NCI-H69 (cell line): ENCODE results near the gene TTLL5.
A peak's percentile ranks its signal among the peaks of the same experiment; 100 is the strongest.
"Not testable (repeated sequence)": the region's sequence is repeated elsewhere in the genome, so short reads cannot be mapped to it uniquely, and the experiment has no call there.

Experiments
- DNase-seq: peaks from one replicate; lab custom pipeline; 2025; lab: John Stamatoyannopoulos, UW

The TTLL5 gene

DNA sequence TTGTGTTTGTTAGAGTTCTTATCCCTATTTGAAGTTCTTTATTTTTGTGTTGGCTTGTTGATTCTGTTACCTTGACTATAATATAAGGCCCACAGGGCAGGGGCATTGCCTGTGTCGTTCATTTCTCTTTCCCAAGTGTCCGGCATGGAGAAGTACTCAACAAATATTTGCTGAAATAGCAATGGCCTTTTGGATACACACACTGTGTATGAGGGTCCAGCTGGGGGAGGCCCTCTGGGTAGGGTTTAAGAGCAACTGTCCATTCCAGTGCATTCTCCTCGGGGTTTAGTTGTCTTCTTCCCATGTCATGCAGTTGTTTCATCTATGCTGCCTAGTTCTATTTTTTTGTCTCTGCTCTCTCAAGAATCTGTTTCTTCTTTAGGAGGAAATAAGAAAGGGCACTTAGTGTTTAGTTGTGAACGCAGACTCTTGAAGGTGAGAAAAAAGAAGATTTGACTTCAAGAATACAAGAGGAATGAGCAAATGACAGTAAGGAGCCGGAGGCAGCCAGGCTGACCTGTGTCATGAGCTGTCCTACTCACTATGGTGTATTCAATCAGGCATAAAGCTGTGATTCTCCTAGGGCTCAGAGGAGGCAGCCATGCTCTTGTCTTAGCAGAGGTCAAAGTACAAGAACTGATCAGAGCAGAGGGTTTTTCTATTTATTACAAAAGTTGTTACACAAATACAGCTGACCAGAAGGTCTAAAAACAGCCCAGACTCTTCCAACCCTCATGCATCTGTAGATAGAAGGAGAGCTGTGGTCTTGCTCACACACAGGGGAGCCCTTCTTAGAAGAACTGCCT is 10.6 kb upstream of the TTLL5 start:
- DNase-seq = no peak

DNA sequence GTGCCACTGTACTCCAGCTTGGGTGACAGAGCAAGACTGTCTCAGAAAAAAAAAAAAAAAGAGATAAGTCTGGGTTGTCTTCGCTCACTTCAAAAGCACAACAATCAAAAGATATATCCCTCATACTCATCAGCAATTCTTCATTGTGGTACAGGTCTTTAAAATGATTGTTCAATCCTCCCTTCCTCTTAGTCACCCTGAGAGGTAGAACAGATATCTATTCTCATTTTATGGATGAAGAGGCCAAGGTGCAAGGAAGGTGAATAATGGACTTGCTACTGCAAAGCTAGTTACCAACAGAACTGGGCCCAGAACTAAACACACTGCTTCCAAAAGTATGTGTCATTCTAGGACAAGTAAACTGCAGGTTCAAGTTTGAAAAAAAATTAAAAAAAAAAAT is 7.5 kb upstream of the TTLL5 start:
- DNase-seq = no peak

DNA sequence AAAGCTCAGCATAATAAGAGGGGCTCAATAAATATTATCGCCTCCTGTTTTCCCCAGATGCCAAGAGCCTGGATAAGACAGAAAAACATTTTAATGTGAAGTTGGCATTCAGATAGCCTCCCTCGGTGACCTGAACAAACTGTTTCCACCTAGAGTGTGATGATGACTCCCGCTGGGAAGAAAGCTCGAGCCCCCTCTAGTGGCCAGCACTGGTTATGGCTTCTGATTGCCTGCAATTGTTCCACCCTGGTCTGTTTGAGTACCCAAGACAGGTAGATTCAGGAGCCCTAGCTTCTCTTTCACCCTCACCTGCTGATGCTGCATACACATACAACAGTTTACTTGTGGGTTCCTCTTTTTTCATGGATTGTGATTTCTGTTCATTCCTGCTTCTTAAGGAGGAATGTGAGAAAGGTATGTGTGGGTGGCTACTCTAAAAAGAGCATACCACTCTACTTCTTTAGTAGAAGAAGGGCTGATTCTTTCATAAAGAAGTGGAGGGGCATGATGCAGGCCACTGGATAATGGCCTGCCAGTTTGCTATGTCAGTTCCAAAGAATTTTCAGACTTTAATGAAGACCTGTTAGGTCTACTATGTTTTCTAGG is 6.8 kb upstream of the TTLL5 start:
- peak; percentile 66 for DNase-seq

DNA sequence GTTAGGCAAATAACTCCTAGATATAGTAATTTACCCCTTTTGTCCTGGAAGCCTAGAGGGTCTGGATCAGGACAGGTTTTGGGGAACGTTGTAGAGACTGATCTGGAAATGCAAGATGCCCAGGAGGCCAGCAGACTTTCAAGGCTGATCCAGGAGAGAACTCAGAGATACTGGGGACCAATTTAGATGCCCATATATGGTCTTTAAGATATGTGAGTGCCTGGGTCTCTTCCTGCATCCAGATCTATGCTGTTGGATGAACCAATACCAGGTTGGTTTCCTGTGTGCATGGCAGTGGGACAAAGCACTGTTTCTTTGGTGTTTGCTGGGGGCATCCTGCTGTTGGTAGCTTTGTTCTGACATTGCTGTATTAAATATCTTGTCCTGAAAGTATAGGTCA is 5.8 kb upstream of the TTLL5 start:
- no peak for DNase-seq

DNA sequence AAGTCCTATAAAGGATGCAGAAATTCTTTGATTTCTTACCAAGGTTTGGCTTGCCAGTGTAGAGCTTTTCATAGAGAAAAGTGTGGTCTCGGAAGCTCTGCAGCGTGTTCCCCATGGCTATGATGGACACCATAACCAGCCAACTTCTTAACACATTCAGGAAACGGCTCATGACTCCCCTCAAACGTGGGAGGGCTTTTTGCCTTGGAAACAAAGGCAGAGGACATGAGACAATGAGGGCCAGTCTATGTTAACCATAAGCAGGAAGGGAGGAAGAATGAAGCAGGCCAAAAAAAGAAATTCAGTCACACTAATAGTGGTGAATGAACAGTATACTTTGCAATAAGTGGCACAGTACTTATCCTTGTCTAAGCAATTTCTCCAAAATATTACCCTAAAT is 3.7 kb upstream of the TTLL5 start:
- no peak for DNase-seq

DNA sequence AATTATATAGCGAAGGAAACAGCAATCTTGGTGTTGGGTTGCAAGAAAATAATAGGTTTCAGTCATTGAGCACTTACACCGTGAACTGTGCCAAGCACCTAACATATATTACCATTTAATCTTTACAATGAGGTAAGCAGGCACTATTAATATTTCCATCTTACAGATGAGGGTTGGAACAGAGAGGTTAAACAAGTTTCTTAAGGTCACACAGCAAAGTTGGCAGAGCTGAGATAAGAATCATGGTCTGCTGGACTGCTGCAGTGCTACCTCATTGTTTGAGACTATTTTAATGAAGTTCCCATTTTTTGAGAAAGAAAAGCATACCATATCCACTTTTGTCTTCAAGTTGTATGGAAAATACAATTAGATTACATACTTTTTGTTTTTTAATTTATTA is 2.1 kb upstream of the TTLL5 start:
- DNase-seq = no peak

DNA sequence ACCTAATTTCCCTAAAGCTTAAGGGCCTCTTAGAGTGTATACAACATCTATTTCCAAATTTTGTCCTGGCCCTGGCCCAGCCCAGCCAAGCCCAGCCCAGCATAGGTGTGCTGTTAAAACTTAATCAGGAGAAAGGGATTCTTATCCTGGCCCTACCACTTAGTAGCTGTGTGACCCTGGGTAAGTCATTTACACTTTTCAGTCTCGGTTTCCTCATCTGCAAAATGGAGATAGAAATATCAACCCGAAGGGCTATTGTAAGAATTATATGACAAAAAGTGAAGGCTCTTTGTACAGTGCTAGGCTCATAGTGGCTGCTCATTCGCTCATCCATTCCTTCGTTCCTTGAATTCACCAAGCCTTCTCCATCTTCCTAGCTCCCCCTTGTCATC is 812 bp upstream of the TTLL5 start:
- peak; percentile 39 for DNase-seq

DNA sequence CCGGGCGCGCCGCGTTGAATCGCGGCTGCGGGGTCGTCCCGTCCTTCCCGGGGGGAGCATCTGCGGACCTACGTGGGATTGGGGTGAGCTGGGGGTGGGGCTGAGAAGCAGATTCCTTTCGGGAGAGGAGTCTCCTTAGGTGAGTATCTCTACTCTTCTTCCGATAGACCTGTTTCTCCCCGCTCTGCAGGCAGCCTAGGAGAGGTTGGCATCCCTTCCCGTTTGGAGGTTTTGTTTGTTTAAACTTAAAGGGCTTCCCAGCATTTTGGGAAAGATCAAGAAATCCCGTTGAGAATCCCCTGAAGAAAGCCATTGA is 411 bp downstream of the TTLL5 start:
- no peak for DNase-seq

DNA sequence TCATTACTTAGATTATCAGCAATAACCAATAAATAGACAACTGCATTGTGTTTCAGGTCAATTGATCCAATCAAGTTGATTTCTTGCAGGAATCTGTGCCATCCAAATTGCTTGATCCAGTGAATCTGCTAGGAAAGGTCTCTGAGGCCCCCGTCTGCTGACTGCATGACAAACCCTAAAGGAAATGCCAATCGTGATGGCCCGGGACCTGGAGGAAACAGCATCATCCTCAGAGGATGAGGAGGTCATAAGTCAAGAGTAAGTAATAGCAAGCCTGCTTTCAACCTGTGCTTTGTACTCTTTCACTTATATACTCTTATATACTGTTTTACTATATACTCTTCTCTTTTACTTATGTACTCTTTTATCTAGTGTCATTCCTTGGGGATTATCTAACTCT is 1.9 kb downstream of the TTLL5 start:
- no peak for DNase-seq

DNA sequence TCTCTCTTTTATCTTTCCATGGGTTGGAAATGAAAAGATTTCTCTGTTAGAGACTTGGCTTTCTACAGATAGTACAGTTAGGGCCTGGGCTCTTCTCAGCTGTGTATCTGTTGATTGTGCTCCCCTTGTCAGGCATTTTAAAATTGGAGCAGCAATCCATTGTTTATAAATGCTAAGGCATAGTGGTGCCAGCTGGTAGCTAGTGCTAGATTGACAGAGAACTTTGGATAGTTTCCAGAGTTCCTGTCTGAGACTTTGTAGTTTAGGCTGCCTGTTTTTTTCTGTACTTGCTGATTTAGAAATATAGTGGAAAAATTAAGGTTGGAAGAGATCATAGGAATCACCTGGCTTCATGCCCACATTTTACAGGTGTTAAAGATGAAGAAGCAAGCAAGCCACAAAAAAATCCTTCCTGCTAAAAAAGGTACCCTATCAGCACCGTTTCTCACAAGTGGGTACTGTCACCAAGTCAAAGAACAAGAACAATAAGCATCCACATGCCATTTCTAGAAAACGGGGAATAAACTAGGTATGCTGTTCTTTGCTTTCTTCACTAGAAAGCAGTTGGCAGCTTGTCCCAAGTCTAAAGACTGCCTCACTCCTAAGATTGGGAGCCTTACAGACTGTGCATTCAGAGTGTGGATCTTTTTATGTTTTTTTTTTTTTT is 6.2 kb downstream of the TTLL5 start:
- no peak for DNase-seq

DNA sequence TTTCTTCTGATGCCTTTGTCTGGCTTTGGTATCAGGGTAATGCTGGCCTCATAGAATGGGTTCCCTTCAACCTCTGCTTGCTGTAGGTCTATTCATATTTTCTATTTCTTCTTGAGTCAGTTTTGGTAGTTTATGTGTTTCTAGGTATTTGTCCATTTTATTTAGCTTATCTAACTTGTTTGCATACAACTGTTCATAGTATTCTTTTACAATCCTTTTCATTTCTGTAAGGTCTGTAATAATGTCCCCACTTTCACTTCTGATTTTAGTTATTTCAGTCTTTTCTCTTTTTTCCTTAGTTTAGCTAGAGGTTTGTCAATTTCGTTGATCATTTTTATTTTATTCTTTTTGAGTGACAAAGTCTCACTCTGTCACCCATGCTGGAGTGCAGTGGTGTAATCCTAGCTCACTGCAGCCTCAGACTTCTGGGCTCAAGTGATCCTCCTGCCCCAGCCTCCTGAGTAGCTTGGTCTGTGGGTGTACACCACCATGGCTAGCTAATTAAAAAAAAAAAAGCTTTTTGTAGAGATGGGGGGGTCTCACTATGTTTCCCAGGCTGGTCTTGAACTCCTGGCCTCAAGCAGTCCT is 11.7 kb downstream of the TTLL5 start:
- no peak for DNase-seq

DNA sequence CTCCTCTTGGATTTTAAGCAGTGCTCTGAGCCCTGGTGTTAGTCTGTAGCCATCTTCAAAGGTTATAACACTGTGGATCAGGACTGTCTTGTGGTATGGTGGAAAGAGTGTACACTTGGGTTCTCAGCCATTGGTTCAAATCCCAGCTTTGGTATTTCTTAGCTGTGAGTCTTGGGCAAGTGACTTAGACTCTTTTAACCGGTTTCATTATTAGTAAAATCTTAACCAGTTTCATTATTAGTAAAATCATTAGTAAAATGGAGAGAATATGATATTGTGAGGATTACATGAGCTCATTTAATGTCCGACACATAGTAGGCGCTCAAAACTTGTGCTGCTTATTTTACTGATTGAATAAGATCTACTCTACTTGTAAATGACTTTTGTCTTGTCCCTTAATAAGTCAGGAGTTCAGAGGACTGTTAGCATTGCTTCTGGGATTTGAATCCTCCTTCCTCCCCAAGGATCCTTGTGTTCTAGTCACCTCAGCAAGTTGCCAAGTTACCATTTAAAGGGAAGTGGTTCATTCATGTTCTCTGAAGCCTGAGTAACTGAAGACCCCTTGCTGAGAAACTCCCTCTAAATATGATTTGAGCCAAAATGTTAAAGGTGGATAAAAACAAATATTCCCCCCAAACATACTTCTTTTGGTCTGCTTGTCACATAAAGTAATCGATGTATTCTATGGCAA is 12.4 kb downstream of the TTLL5 start:
- peak; percentile 7 for DNase-seq

DNA sequence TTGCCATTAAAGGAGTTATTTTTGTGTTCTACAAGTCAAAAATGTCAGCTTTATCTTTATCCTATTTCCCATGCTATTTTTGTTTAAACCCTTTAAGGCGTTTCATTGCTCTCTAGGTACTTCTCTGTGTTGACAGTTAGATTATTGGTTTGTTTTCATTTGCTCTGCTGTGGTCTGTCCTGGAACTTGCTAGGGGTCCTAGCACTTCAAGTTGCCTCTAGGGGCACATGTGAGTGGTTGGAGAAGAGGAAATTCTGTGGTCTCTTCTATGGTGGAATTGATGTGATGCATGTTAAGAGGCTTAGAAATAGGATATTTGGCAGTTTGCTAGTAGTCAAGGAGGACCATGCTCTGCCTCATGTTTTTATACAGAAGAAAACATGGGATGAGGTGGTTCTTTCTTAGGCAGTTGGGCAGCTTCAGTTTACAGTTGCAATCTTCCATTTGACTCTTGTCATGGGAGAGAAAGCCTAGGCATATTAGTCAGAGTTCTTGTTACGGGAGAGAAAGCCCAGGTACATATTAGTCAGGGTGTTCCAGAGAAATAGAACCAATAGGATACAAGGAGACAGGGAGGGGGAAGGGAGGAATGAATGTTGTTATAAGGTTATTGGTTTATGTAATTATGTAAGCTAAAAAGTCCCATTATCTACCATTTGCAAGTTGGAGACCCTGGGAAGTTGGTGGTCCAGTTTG is 14.4 kb downstream of the TTLL5 start:
- no peak for DNase-seq

DNA sequence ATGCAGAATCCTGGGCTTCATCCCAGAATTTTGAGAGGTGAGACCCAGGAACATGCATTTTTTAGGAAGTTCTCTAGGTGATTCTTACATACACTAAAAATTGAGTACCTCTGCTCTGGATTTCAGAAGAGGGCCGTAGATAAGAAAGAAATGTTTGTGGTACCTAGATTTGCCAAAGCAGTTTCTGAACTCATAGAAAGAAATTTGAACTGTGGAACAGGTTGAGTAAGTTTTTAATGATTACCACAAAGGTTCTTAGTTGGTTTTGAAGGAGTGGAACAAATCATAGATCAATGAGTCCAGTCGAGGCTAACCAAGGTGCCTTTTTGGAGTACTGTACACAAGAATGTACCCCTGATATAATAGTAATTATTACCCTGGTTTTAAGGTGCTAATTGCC is 24.9 kb downstream of the TTLL5 start:
- no peak for DNase-seq

DNA sequence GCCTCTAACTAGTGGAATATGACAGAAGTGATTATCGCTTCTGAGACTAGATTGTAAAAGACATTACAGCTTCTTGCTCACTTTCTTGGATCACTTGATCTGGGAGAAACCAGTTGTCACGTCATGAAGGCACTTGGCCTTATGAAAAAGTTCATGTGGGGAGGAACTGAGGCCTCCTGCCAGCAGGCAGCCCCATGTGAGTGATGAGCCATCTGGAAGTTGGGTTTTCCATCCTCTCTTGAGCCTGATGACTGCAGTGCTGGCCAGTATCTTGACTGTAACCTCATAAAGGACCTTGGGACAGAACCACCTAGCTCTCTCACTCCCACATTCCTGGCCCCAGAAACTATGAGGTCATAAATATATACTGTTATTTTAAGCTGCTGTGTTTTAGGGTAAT is 28.0 kb downstream of the TTLL5 start:
- no peak for DNase-seq

DNA sequence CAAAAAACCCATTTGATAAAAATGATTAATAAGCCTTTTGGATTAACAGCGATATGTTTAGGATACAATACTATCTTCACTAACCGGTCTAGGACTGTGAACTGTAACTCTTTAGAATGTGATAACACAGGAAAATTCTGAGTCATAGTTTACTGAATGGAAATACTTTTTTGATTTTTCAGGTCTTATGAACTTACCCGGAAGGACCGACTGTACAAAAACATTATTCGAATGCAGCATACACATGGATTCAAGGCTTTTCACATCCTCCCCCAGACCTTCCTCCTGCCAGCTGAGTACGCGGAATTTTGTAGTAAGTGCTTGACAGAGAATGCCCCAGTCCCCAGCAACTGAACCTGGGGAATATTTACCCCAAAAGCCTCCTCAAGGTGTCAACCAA is 29.0 kb downstream of the TTLL5 start:
- DNase-seq = no peak

DNA sequence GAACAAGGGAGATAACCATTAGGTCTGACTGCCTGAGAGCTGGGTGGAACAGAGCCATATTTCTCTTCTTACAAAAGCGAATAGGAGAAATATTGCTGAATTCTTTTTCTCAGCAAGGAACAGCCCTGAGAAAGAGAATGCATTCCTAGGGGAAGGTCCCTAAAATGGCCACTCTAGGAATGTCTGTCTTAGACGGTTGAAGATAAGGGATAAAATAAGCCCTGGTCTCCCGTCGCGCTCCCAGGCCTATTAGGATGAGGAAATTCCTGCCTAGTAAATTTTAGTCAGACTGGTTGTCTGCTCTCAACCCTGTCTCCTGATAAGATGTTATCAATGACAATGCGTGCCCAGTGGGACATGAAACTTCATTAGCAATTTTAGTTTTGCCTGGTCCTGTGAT is 34.0 kb downstream of the TTLL5 start:
- DNase-seq = not testable (repeated sequence)

DNA sequence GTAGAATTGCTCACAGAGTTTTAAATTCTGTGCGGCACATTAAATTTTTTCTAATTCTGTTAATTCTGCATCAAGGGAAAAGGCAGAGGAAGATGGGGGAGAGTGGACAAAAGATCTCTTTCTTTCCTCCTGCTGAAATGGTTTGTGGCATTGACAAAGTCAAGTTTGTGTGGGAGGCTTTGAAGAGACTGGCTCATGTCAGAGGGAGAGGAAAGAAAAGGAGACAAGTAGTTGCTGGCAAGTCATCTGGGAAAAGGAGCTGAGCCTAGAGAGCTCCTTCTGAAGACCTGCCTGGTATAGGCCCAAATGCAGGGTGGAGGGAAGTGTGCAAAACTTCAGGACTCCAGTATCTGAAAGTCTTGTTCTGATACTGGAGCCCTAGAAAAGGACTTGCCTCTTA is 36.3 kb downstream of the TTLL5 start:
- no peak for DNase-seq

DNA sequence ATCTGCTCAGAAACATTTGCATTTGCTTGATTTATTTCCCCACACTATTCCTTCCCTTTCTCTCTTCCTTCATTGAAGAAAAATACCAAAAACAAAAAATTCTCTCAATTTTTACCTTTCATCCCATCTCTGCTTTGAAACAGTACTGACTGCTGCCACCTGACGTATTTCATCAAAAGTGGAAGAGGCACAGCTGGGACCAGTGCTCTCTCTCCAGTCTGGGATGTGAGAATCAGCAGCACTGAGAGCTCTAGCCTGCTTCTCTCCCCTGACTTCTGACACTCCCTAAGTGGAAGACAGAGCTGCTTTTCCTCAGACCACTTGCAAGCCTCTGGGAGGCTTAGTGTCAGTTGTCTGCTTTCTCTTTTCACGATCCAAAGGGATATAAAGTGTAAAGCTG is 36.9 kb downstream of the TTLL5 start:
- no peak for DNase-seq

DNA sequence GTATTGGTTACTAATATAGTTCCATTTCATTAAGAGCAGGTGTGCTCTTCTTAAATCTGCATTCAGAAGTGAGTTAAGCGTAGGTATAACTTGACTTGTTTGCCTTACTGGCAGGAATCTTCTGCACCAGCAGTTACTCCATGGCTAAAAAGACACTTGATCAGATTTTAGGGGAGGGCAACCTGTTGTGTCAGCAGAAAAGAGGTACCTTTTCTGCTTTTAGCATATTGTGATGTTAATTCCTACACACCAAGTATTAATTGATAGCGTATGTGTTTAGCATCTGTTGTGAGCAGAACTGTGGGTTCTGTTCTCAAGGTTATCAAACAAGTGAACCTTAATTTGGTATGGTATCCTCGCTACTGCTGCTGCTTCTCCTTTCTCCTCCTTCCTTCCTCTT is 38.3 kb downstream of the TTLL5 start:
- DNase-seq = no peak

DNA sequence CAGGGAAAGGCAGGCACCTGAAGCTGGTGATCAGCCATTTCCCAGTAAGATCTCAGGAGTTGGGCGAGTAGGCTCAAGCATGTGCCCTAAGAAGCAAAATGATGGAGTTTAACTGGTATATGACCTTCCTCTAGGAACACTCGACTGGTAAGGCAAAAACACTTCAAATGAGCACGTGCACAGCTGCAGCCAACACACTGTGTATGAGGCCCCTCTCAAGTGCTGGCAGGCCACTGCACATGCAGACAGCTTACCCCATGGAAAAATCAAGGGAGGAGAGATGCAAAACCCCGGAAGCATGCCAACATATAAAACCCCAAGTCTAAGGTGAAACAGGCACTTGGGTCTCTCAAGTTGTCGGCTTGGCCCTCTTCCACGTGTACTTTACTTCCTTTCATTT is 39.2 kb downstream of the TTLL5 start:
- no peak for DNase-seq

DNA sequence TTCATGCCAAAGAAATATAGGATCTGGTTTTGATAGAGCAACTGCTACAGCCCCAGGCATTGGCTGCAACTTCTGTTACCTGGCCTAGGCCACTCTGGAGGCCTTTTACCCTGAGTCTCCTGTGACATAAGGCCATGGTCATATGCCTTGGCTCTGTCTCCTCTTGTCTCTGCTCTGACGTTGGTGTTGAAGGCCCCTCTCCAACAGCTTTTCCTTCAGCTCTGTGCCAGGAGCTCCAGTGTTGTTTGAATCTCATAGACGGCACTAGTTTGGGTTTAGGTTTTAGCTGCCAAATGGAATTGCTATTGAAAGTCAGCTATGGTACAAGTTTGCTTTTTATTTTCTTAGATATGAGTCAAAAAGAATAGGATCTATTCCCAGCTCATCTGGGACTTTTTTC is 41.1 kb downstream of the TTLL5 start:
- no peak for DNase-seq
